GM21515 (cell line): ENCODE results near the gene FGF3.
"Not testable (repeated sequence)": the region's sequence is repeated elsewhere in the genome, so short reads cannot be mapped to it uniquely, and the experiment has no call there.

ENCODE experiments used
- ATAC-seq: cut with Tn5 transposase; IDR thresholded peaks from one replicate; pipeline ENCODE4 v1.9.1; 2021; ENCODE audit not compliant: unreplicated experiment

The FGF3 gene

GRCh38 chr11:69773626-69774353 is 45.4 kb downstream of the FGF3 start:
- no peak for ATAC-seq

- no peak for ATAC-seq
Measured at GRCh38 chr11:69771466-69771865, 47.8 kb downstream of the FGF3 start.

DNA sequence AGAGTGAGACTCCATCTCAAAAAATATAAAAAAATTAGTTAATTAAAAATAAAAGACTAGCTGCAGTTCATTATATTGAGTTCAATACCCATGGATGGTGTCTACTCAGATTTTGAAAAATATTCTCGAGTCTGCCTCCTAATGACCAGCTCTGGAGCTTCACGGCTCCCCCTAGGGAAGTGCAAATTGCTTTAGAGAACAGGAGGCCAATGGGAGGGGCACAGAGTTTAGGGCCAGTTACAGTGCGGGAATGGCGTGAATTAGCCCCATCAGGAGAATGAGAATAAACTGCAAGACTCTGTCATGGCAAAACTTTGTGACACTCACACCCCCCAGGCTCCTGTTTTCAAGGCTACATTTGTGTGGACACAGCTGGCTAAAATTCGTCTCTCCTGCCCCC is 48.7 kb downstream of the FGF3 start:
- ATAC-seq: no peak

- no peak for ATAC-seq
Measured at GRCh38 chr11:69765498-69765995, 53.7 kb downstream of the FGF3 start.

GRCh38 chr11:69764918-69765317 is 54.3 kb downstream of the FGF3 start:
- ATAC-seq: not testable (repeated sequence)

GRCh38 chr11:69760319-69760718 is 58.9 kb downstream of the FGF3 start:
- ATAC-seq: no peak
